H1 (cell line): ENCODE measurements around the gene SPINT1. TPM values are rescaled to one million over a fixed set of nuclear protein-coding genes. Genes with fewer than 3 reads are reported as not detected.

Source experiments
- CTCF ChIA-PET: fragments of 300-600 bp; sonication (Branson Sonifier 250); formaldehyde crosslinking; loops from one replicate; lab custom pipeline; 2021; ENCODE audit not compliant: partially characterized antibody; lab: Charles Lee
- POLR2A ChIA-PET: fragments of 300-600 bp; sonication (Branson Sonifier 250); formaldehyde crosslinking; loops from one replicate; lab custom pipeline; 2021; ENCODE audit warnings: inconsistent platforms; ENCODE audit not compliant: partially characterized antibody; lab: Charles Lee
- DNase-seq, 2 experiments: peaks; one replicate each; pipeline versions ENCODE4 v3.0.0 to v3.0.0-alpha.2; 2010 to 2022; ENCODE audit warnings: low spot score in 2 of 2, low read depth in 1 of 2, mixed read lengths in 1 of 2
- FAIRE-seq: peaks from 2 replicates; lab custom pipeline; 2011; peaks lifted over from hg19 to GRCh38; lab: Jason Lieb, UNC
- H2AFZ ChIP-seq: 2 replicates; pipeline ENCODE4 v1.8.1; 2012; ENCODE audit warnings: low read length, inconsistent platforms
- H2AK5ac ChIP-seq: 2 replicates; pipeline ENCODE4 v1.6.1; 2013; ENCODE audit warnings: low read depth, low read length
- H2BK120ac ChIP-seq: replicated peaks from 2 replicates; pipeline ENCODE3; 2013; ENCODE audit warnings: low read depth, low read length, inconsistent platforms
- H2BK12ac ChIP-seq: 2 replicates; pipeline ENCODE4 v1.6.1; 2013; ENCODE audit warnings: low read depth, low read length
- H2BK15ac ChIP-seq: 2 replicates; pipeline ENCODE4 v1.6.1; 2013; ENCODE audit warnings: low read length
- H2BK20ac ChIP-seq: 2 replicates; pipeline ENCODE4 v1.6.1; 2013; ENCODE audit warnings: low read length
- H2BK5ac ChIP-seq: 2 replicates; pipeline ENCODE4 v1.6.1; 2013; ENCODE audit warnings: low read depth, low read length
- H3K14ac ChIP-seq: 2 replicates; pipeline ENCODE4 v1.6.1; 2013; ENCODE audit warnings: inconsistent platforms; ENCODE audit not compliant: insufficient read length
- H3K18ac ChIP-seq: 2 replicates; pipeline ENCODE4 v1.6.1; 2013; ENCODE audit warnings: low read length; ENCODE audit errors: extremely low read depth
- H3K23ac ChIP-seq: 2 replicates; pipeline ENCODE4 v1.6.1; 2013; ENCODE audit warnings: inconsistent platforms; ENCODE audit not compliant: insufficient read length
- H3K23me2 ChIP-seq: 2 replicates; pipeline ENCODE4 v1.6.1; 2013; ENCODE audit warnings: low read depth, low read length
- H3K27ac ChIP-seq: 2 replicates; pipeline ENCODE4 v1.6.1; 2011; ENCODE audit warnings: low read depth, low read length, inconsistent platforms
- H3K27me3 ChIP-seq, 4 experiments: replicated peaks in 1 of 4; 1 replicate in 1 of 4; 2 replicates in 3 of 4; pipeline versions ENCODE4 v1.6.1 to v1.8.1; 2011 to 2013; ENCODE audit warnings: low read length in 3 of 4, mild to moderate bottlenecking in 3 of 4, inconsistent platforms in 2 of 4, mixed read lengths in 2 of 4, moderate library complexity in 1 of 4; ENCODE audit not compliant: control insufficient read depth in 3 of 4, insufficient read depth in 3 of 4; ENCODE audit errors: extremely low read depth in 1 of 4
- H3K36me3 ChIP-seq, 4 experiments: 2 replicates each; pipeline versions ENCODE4 v1.6.1 to v1.8.1; 2011 to 2013; ENCODE audit warnings: mild to moderate bottlenecking in 4 of 4, low read length in 3 of 4, moderate library complexity in 2 of 4, control low read depth in 1 of 4, inconsistent platforms in 1 of 4; ENCODE audit not compliant: insufficient read depth in 4 of 4, control insufficient read depth in 2 of 4
- H3K4ac ChIP-seq: replicated peaks from 2 replicates; pipeline ENCODE3; 2013; ENCODE audit warnings: low read length, low read depth, mixed read lengths, inconsistent platforms; ENCODE audit not compliant: insufficient read length
- H3K4me1 ChIP-seq, 4 experiments: replicated peaks in 1 of 4; 1 replicate in 1 of 4; 2 replicates in 3 of 4; pipeline versions ENCODE4 v1.6.1 to v1.8.1; 2011 to 2013; ENCODE audit warnings: low read length in 3 of 4, inconsistent platforms in 2 of 4, mixed read lengths in 1 of 4; ENCODE audit not compliant: insufficient read depth in 4 of 4, control insufficient read depth in 3 of 4
- H3K4me2 ChIP-seq, 2 experiments: 2 replicates each; pipeline versions ENCODE4 v1.6.1 to v1.8.1; 2011 to 2013; ENCODE audit warnings: low read depth in 2 of 2, low read length in 2 of 2, control low read depth in 1 of 2, inconsistent platforms in 1 of 2, mild to moderate bottlenecking in 1 of 2; ENCODE audit not compliant: insufficient read depth in 1 of 2
- H3K4me3 ChIP-seq, 4 experiments: fragments of 200-600, 300-600 bp in 1 of 4; sonication (generic), shearing (Covaris generic), sonication (Bioruptor Twin) in 1 of 4; 2 replicates each; pipeline versions ENCODE4 v1.5.1 to v1.8.1; 2011 to 2016; ENCODE audit warnings: low read length in 4 of 4, low read depth in 3 of 4, control low read depth in 2 of 4, inconsistent platforms in 2 of 4, mild to moderate bottlenecking in 2 of 4, mixed read lengths in 1 of 4, moderate library complexity in 1 of 4; ENCODE audit not compliant: insufficient read depth in 2 of 4; ENCODE audit errors: extremely low read depth in 1 of 4
- H3K56ac ChIP-seq: replicated peaks from 2 replicates; pipeline ENCODE3; 2013; ENCODE audit warnings: low read depth, mild to moderate bottlenecking, mixed read lengths, low read length, inconsistent platforms; ENCODE audit not compliant: insufficient read length
- H3K79me1 ChIP-seq: 2 replicates; pipeline ENCODE4 v1.6.1; 2013; ENCODE audit warnings: low read depth, low read length, control low read depth
- H3K79me2 ChIP-seq, 2 experiments: 2 replicates each; pipeline versions ENCODE4 v1.6.1 to v1.8.1; 2012 to 2013; ENCODE audit warnings: low read length in 2 of 2, mild to moderate bottlenecking in 2 of 2, inconsistent platforms in 1 of 2; ENCODE audit not compliant: insufficient read depth in 2 of 2, control insufficient read depth in 1 of 2
- H3K9ac ChIP-seq, 4 experiments: replicated peaks in 1 of 4; 1 replicate in 1 of 4; 2 replicates in 3 of 4; pipeline versions ENCODE4 v1.6.1 to v1.8.1; 2011 to 2013; ENCODE audit warnings: low read depth in 3 of 4, low read length in 3 of 4, control low read depth in 2 of 4, mild to moderate bottlenecking in 2 of 4, moderate library complexity in 2 of 4, inconsistent platforms in 1 of 4; ENCODE audit errors: extremely low read depth in 1 of 4
- H3K9me3 ChIP-seq, 2 experiments: 2 replicates each; pipeline versions ENCODE4 v1.6.1 to v1.8.1; 2012 to 2013; ENCODE audit warnings: mild to moderate bottlenecking in 2 of 2, moderate library complexity in 2 of 2, control low read depth in 1 of 2, inconsistent platforms in 1 of 2, low read depth in 1 of 2, low read length in 1 of 2, mixed read lengths in 1 of 2; ENCODE audit not compliant: insufficient read depth in 2 of 2
- H4K20me1 ChIP-seq, 2 experiments: replicated peaks in 1 of 2; 2 replicates each; pipeline versions ENCODE3 to v1.8.1; 2011 to 2013; ENCODE audit warnings: inconsistent platforms in 2 of 2, low read length in 2 of 2, mild to moderate bottlenecking in 1 of 2; ENCODE audit not compliant: insufficient read depth in 2 of 2, control insufficient read depth in 1 of 2
- H4K5ac ChIP-seq: 2 replicates; pipeline ENCODE4 v1.6.1; 2013; ENCODE audit warnings: low read length, low read depth, mixed read lengths, inconsistent platforms; ENCODE audit not compliant: insufficient read length
- H4K8ac ChIP-seq: 2 replicates; pipeline ENCODE4 v1.8.0; 2013; ENCODE audit warnings: mild to moderate bottlenecking, moderate library complexity, low read length, inconsistent platforms; ENCODE audit not compliant: insufficient read depth; ENCODE audit errors: extremely low read depth
- H4K91ac ChIP-seq: replicated peaks from 2 replicates; pipeline ENCODE3; 2013; ENCODE audit warnings: low read length, mixed read lengths, inconsistent platforms; ENCODE audit not compliant: insufficient read length
- ASH2L ChIP-seq: fragments of 200-600, 300-600 bp; sonication (generic); IDR thresholded peaks from one replicate; pipeline ENCODE4 v1.7.1; 2017; ENCODE audit warnings: low read length
- CBX5 ChIP-seq: fragments of 300-800, 300-1000 bp; sonication (generic); IDR thresholded peaks from 2 replicates; pipeline ENCODE4 v1.7.1; 2016; ENCODE audit warnings: antibody characterized with exemption, low read length, low read depth
- CHD2 ChIP-seq: IDR thresholded peaks from 2 replicates; pipeline ENCODE4 v1.6.1; 2012; ENCODE audit warnings: low read length, improper control_type of control experiment
- E2F6 ChIP-seq: IDR thresholded peaks from 2 replicates; pipeline ENCODE4 v1.6.1; 2012; ENCODE audit warnings: inconsistent platforms
- EGR1 ChIP-seq: IDR thresholded peaks from 2 replicates; pipeline ENCODE4 v1.6.1; 2011; ENCODE audit warnings: low read depth, low read length, borderline replicate concordance
- KDM5A ChIP-seq: fragments of 200-600 bp; IDR thresholded peaks from 2 replicates; pipeline ENCODE4 v1.7.1; 2012; ENCODE audit warnings: mild to moderate bottlenecking, low read length, inconsistent platforms, mixed read lengths
- RXRA ChIP-seq: IDR thresholded peaks from 2 replicates; pipeline ENCODE4 v1.6.1; 2011; ENCODE audit warnings: low read depth, mild to moderate bottlenecking, low read length, moderate library complexity; ENCODE audit not compliant: insufficient read depth
- SAP30 ChIP-seq: fragments of 300-600 bp; sonication (generic); IDR thresholded peaks from 2 replicates; pipeline ENCODE4 v1.7.1; 2012; ENCODE audit warnings: low read length, moderate library complexity, mild to moderate bottlenecking, inconsistent platforms; ENCODE audit not compliant: insufficient read depth, insufficient replicate concordance
- SIRT6 ChIP-seq: IDR thresholded peaks from one replicate; pipeline ENCODE4 v1.7.1; 2012; ENCODE audit warnings: low read length, inconsistent platforms
- SP4 ChIP-seq: IDR thresholded peaks from 2 replicates; pipeline ENCODE4 v1.6.1; 2012; ENCODE audit warnings: low read length, inconsistent platforms
- TAF1 ChIP-seq: IDR thresholded peaks from 2 replicates; pipeline ENCODE4 v1.6.1; 2011; ENCODE audit warnings: mild to moderate bottlenecking, low read depth, low read length
- TBP ChIP-seq: IDR thresholded peaks from 2 replicates; pipeline ENCODE4 v1.6.1; 2011; ENCODE audit warnings: low read depth, low read length, improper control_type of control experiment
- YY1 ChIP-seq: IDR thresholded peaks from 2 replicates; pipeline ENCODE4 v1.6.1; 2011; ENCODE audit warnings: low read depth, mild to moderate bottlenecking, low read length
- WGBS, 2 experiments: shearing (Covaris generic) in 1 of 2; methylation state at CpG; one replicate each; pipeline versions ENCODE4 v1.1.6 to v1.1.7; 2013 to 2015; ENCODE audit warnings: low lambda C conversion rate in 2 of 2, mixed read lengths in 2 of 2, inconsistent platforms in 1 of 2, low coverage in 1 of 2, missing lambda C conversion rate in 1 of 2; ENCODE audit not compliant: insufficient replicate concordance in 2 of 2, insufficient coverage in 1 of 2, insufficient read length in 1 of 2; ENCODE audit errors: extremely low coverage in 1 of 2, missing lambda C conversion rate in 1 of 2; 5-methylcytosine and 5-hydroxymethylcytosine counted together
- polyA plus RNA-seq, 7 experiments: library from polyadenylated mRNA; depleted of rRNA in 3 of 7; stranded (reverse) in 5 of 7; unstranded in 2 of 7; fragments of >200 nt in 5 of 7; fragments of 200-250 nt in 2 of 7; gene quantifications; 1 replicate in 5 of 7; 2 replicates in 1 of 7; 4 replicates in 1 of 7; pipeline versions ENCODE4 v1.2.1 to v1.2.3, GENCODE V29; 2011 to 2013; ENCODE audit warnings: missing spikeins in 2 of 7, mixed read lengths in 2 of 7
- total RNA-seq: library from RNA; stranded (reverse); fragmentation: NEBNext Ultra II Directional; extraction: Animal tissue kit (Norgen Biotek cat#: 25700); gene quantifications from 2 replicates; pipeline ENCODE4 v1.2.1, GENCODE V29; 2021

Gene SPINT1
- total and polyA plus RNA-seq, 2 of the 8 experiments (the other 6 are each of a cell fraction or from before 2014, with no cell fraction given) = 117 to 155 TPM

- CTCF ChIA-PET = interaction anchor here (3.7 kb wide), 1 partner anchor 32 kb away, joined by 18 read pairs; no protein-coding TSS in a partner anchor
- H3K36me3 ChIP-seq = no peaks in the 10 kb centered on the region
- DNase-seq = no peak
- no peak overlapping the region for H3K18ac ChIP-seq
- no peak overlapping the region for H3K14ac ChIP-seq
- no peaks in the 10 kb centered on the region for H3K23me2 ChIP-seq
- H3K79me2 ChIP-seq = no peaks in the 10 kb centered on the region
- no peak overlapping the region for H3K4me3 ChIP-seq
- no peak overlapping the region for H3K4me2 ChIP-seq
- H2AFZ ChIP-seq = no peak overlapping the region
- FAIRE-seq = no peak
- no peaks in the 10 kb centered on the region for H3K4me1 ChIP-seq
- H3K56ac ChIP-seq = no peak overlapping the region
- no peak overlapping the region for H3K27ac ChIP-seq
- H4K20me1 ChIP-seq = no peaks in the 10 kb centered on the region
- H2BK120ac ChIP-seq = no peak overlapping the region
- no peak overlapping the region for H3K9ac ChIP-seq
- TF ChIP-seq TAF1 (no peak), CBX5 (no peak), RXRA (no peak), ASH2L (no peak), SAP30 (no peak), SIRT6 (no peak), YY1 (no peak), E2F6 (no peak), KDM5A (no peak), EGR1 (no peak), CHD2 (no peak), TBP (no peak), SP4 (no peak)
- TF ChIP-seq, all 59 proteins: peak for 0
- POLR2A ChIA-PET = no interaction called here
- Histone ChIP-seq H3K4ac (no peak overlapping the region), H2BK5ac (no peak overlapping the region), H3K23ac (no peak overlapping the region), H4K8ac (no peak overlapping the region), H3K9me3 (no peaks in the 10 kb centered on the region), H3K27me3 (no peaks in the 10 kb centered on the region), H4K5ac (no peak overlapping the region), H2AK5ac (no peak overlapping the region), H3K79me1 (no peaks in the 10 kb centered on the region), H2BK20ac (no peak overlapping the region), H2BK12ac (no peak overlapping the region), H2BK15ac (no peak overlapping the region), H4K91ac (no peak overlapping the region)
- 87% methylated on average over 5 of the region's 5 CpGs; no CpG with 5 or more reads in 1 of the 2 experiments for WGBS, 2 experiments
Measured at GRCh38 chr15:40825661-40826422, 18.0 kb upstream of the SPINT1 start.
